ENCODE measurements around the gene PAEP.

- TF ChIP-seq, protein P1, sequence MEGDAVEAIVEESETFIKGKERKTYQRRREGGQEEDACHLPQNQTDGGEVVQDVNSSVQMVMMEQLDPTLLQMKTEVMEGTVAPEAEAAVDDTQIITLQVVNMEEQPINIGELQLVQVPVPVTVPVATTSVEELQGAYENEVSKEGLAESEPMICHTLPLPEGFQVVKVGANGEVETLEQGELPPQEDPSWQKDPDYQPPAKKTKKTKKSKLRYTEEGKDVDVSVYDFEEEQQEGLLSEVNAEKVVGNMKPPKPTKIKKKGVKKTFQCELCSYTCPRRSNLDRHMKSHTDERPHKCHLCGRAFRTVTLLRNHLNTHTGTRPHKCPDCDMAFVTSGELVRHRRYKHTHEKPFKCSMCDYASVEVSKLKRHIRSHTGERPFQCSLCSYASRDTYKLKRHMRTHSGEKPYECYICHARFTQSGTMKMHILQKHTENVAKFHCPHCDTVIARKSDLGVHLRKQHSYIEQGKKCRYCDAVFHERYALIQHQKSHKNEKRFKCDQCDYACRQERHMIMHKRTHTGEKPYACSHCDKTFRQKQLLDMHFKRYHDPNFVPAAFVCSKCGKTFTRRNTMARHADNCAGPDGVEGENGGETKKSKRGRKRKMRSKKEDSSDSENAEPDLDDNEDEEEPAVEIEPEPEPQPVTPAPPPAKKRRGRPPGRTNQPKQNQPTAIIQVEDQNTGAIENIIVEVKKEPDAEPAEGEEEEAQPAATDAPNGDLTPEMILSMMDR (IDR thresholded peaks at IDR 0.05), result no peak
- TF ChIP-seq POLR2A (IDR thresholded peaks at IDR 0.05), result no peak
These were observed 46.1 kb downstream of the PAEP start for GRCh38 chr9:135607401-135608293.

All from body of pancreas (tissue), 4 donors.